Mesothelial cell of epicardium (in vitro differentiated cells): Measurements from ENCODE around the gene ANAPC4. TPM values are rescaled to one million over a fixed set of nuclear protein-coding genes. Genes with fewer than 3 reads are reported as not detected.

Experiments used
- DNase-seq, 2 experiments: peaks; one replicate each; pipeline ENCODE4 v3.0.0; 2021; ENCODE audit warnings: low spot score in 2 of 2; ENCODE audit not compliant: unreplicated experiment in 2 of 2
- H3K27ac Mint-ChIP-seq: 2 replicates; pipeline ENCODE4 v1.8.0; 2021; ENCODE audit warnings: mixed read lengths
- H3K27me3 Mint-ChIP-seq: 2 replicates; pipeline ENCODE4 v1.8.0; 2021; ENCODE audit warnings: low read depth, mixed read lengths
- H3K36me3 Mint-ChIP-seq: 2 replicates; pipeline ENCODE4 v1.8.0; 2021; ENCODE audit warnings: mixed read lengths
- H3K4me1 Mint-ChIP-seq: 2 replicates; pipeline ENCODE4 v1.8.0; 2021; ENCODE audit warnings: mixed read lengths
- H3K4me3 Mint-ChIP-seq: 2 replicates; pipeline ENCODE4 v1.8.0; 2021; ENCODE audit warnings: mild to moderate bottlenecking, moderate library complexity, mixed read lengths
- H3K9me3 Mint-ChIP-seq: 2 replicates; pipeline ENCODE4 v1.8.0; 2021; ENCODE audit warnings: mixed read lengths
- CTCF ChIP-seq: fragments of 200-600 bp; sonication (generic); IDR thresholded peaks from one replicate; pipeline ENCODE4 v1.5.0; 2021; ENCODE audit warnings: antibody characterized with exemption; ENCODE audit not compliant: unreplicated experiment
- total RNA-seq: library from RNA; stranded (reverse); gene quantifications from 3 replicates; pipeline ENCODE4 v1.2.1, GENCODE V29; 2021

ANAPC4 gene
- total RNA-seq, 1 donor from 2014 or later: 35.6 TPM

DNA sequence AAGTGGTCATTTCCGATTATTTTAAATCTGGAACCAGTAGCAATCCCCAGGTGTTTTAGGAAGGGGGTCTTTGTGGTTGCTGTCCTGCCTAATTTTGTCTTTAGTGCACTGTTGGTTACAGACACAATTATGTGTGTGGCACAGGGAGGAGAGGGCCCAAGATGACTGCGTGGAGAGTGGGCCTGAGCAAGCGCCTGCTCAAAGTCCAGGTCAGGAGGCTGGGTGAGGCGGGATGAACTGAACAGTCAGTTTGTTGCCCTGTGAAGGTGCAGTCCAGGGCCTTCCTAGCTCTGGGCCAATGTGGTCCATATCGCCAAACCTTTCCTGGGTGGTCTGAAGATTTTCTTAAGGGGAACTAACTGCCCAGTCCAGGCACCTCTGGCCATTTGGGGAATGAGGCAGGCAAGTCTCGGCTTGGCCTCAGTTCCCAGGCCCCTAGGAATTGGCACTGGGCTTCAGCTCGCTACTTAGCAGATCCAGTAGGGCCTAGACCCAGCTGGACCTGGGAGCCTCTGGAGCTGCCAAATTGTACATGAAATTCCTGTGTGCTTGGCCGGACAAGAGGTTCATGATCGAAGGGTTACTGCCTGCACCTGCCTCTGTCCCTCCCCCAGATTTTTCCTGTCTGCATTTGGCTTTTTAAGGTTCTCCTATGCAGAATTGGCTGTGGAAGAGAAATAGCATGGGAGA is 47.6 kb downstream of the ANAPC4 start:
- no peak overlapping the region for H3K4me3 Mint-ChIP-seq
- no peaks in the 10 kb centered on the region for H3K4me1 Mint-ChIP-seq
- peaks cover 2% of the 10 kb centered on the region for H3K36me3 Mint-ChIP-seq
- H3K27ac Mint-ChIP-seq: no peak overlapping the region
- peaks cover 7% of the 10 kb centered on the region for H3K9me3 Mint-ChIP-seq
- no peaks in the 10 kb centered on the region for H3K27me3 Mint-ChIP-seq
- DNase-seq: no peak
- no peak for TF ChIP-seq CTCF

GRCh38 chr4:25425361-25425760 is 48.3 kb downstream of the ANAPC4 start:
- peaks cover 2% of the 10 kb centered on the region for H3K36me3 Mint-ChIP-seq
- peaks cover 7% of the 10 kb centered on the region for H3K9me3 Mint-ChIP-seq
- no peaks in the 10 kb centered on the region for H3K27me3 Mint-ChIP-seq
- DNase-seq: no peak
- H3K4me1 Mint-ChIP-seq: no peaks in the 10 kb centered on the region
- H3K27ac Mint-ChIP-seq: no peak overlapping the region
- no peak overlapping the region for H3K4me3 Mint-ChIP-seq
- no peak for TF ChIP-seq CTCF

DNA sequence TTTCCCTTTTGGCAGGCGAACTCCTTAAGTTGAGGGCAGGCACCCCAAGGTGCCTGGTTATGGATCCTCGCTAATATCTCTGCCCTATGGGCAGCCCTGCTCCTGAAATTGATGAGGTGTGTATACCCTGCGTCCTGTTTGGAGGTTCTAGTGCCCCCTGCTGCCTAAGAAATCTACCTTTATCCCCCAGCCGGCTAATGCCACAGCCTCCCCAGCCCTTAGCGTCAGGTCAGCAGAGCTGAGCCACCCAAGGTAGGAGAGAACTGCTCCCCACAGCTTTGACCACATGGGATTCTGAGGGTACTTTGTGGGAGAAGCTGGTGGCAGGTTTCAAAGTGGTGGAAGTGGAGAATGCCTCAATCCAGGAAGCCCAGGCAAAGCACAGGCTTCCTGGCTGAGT is 50.8 kb downstream of the ANAPC4 start:
- H3K9me3 Mint-ChIP-seq: peaks cover 12% of the 10 kb centered on the region
- TF ChIP-seq CTCF: no peak
- no peak overlapping the region for H3K27ac Mint-ChIP-seq
- H3K27me3 Mint-ChIP-seq: no peaks in the 10 kb centered on the region
- H3K4me1 Mint-ChIP-seq: no peaks in the 10 kb centered on the region
- no peak for DNase-seq
- H3K36me3 Mint-ChIP-seq: peaks cover 2% of the 10 kb centered on the region
- H3K4me3 Mint-ChIP-seq: no peak overlapping the region

DNA sequence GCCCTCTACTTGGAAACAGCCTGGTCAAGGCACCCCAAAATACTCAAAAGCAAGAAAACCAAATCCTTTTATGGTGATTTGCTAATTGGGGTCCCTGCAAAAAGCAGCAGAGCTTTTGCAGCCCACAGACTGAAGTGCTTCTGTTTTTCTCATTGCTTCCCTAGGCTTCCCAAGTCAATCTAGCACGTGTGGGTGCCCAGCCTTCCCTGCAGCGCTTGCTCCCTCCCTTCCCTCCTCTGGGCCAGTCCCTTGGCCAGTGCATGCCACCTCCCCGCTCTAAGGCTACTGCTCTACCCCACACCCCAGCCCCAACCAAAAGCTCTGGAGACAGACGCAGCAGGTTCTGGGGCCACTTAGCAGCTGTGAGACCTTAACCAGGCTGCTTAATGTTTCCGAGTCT is 53.6 kb downstream of the ANAPC4 start:
- Mint-ChIP-seq H3K36me3 (peaks cover 2% of the 10 kb centered on the region), H3K27me3 (no peaks in the 10 kb centered on the region), H3K4me1 (no peaks in the 10 kb centered on the region), H3K9me3 (peaks cover 12% of the 10 kb centered on the region), H3K27ac (no peak overlapping the region), H3K4me3 (no peak overlapping the region)
- no peak for TF ChIP-seq CTCF
- DNase-seq: no peak

GRCh38 chr4:25433966-25434827 is 57.1 kb downstream of the ANAPC4 start:
- Mint-ChIP-seq H3K36me3 (peaks cover 4% of the 10 kb centered on the region), H3K27ac (no peak overlapping the region), H3K4me3 (no peak overlapping the region), H3K4me1 (no peaks in the 10 kb centered on the region), H3K27me3 (no peaks in the 10 kb centered on the region), H3K9me3 (peaks cover 12% of the 10 kb centered on the region)
- no peak for DNase-seq
- TF ChIP-seq CTCF: no peak
